Measurements from ENCODE around the gene STRBP. TPM values are rescaled to one million over a fixed set of nuclear protein-coding genes. Genes with fewer than 3 reads are reported as not detected.

Gene STRBP
- total RNA-seq, 2 donors from 2014 or later = 20.1 to 24.5 TPM

DNA sequence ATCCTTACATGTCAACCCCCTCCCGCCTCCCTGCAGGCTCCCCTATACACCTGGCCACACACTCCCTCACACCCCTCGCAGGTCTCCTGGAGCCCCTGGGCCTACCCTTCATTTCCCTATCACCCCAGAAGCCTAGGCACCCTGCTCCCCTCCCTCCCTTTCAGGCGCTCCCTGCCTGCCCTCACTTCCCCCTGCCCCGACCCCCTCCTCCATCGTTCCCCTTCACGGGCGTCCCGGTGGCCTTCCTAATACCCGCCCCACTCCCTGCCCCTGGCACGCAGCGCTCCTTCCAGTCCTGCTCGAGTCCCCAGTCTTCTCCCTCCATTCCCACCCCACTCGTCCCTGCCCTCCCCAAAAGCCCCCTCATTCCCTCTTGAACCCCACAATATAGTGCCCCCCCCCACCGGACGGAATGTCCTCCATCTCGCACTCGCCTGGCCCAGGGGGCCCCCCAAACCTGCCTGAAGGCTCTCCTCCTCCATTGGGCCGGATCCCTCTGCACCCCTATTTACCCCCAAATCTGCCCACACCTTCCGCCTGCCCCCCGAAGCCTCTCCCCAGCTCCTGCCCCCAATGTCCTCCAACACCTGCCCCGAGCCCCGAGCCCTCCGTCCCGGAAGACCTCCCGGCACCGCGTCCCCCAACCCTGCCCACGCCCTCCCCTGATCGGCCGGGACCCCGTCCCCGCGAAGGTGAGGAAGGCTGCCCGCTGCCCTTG is 746 bp downstream of the STRBP start:
- peak overlapping the region; percentile 79 to 83 for H3K4me3 ChIP-seq
- WGBS = 4% methylated on average over 24 of the region's 34 CpGs
- H3K36me3 ChIP-seq = no peaks in the 10 kb centered on the region
- TF ChIP-seq POLR2AphosphoS5 (IDR thresholded peaks at IDR 0.05) = no peak
- TF ChIP-seq POLR2A (IDR thresholded peaks at IDR 0.05) = no peak
- TF ChIP-seq, protein P1, sequence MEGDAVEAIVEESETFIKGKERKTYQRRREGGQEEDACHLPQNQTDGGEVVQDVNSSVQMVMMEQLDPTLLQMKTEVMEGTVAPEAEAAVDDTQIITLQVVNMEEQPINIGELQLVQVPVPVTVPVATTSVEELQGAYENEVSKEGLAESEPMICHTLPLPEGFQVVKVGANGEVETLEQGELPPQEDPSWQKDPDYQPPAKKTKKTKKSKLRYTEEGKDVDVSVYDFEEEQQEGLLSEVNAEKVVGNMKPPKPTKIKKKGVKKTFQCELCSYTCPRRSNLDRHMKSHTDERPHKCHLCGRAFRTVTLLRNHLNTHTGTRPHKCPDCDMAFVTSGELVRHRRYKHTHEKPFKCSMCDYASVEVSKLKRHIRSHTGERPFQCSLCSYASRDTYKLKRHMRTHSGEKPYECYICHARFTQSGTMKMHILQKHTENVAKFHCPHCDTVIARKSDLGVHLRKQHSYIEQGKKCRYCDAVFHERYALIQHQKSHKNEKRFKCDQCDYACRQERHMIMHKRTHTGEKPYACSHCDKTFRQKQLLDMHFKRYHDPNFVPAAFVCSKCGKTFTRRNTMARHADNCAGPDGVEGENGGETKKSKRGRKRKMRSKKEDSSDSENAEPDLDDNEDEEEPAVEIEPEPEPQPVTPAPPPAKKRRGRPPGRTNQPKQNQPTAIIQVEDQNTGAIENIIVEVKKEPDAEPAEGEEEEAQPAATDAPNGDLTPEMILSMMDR (IDR thresholded peaks at IDR 0.05) = no peak
- no peaks in the 10 kb centered on the region for H3K4me1 ChIP-seq (replicated peaks)
- H3K27ac ChIP-seq = peak overlapping the region in 1 of 2 donors; percentile 53
- H3K9me3 ChIP-seq = no peaks in the 10 kb centered on the region
- no peak for DNase-seq (ENCODE audit: low spot score)
- intact Hi-C loops (cut with DNase I) = loop anchor here (5.0 to 10.0 kb wide), 2 partner anchors 47 to 85 kb away; no protein-coding TSS in a partner anchor
- no peaks in the 10 kb centered on the region for H3K27me3 ChIP-seq (replicated peaks; ENCODE audit: insufficient read depth)

DNA sequence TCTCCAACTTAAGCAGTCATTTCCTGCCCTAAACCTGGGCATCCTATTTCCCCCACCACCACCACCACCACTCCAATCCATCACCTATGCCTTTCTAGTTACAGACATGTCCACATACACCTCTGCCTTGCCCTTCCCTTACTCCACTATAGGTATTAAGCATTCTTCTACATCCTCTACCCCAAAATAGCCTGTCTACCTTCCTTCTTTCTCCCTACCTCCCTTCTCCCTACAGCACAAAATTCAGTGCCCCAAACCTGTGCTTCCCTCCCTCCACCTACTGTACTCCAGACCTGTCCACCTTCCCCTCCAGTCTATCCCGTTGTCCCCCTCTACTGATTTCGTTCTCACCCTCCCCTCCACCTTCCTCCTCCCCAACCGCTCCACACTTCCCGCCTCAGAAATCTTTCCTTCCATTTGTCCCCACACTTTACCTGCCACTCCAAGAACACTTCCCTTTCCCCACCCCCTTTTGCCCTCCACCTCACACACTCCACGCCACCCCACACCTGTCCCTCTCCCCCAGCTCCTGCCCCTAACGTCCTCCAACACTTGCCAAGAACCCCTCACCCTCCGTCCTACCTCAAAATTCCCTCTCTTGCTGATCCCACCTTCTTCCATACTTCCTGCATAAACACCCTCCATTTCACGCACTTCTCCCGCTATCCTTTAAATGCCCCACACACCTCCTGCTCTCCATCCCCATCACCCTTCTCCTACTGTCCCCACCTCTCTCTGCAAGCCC is 1.6 kb downstream of the STRBP start:
- no peaks in the 10 kb centered on the region for H3K36me3 ChIP-seq
- WGBS = 61% methylated on average over 9 of the region's 9 CpGs
- H3K9me3 ChIP-seq = no peaks in the 10 kb centered on the region
- TF ChIP-seq POLR2AphosphoS5 (IDR thresholded peaks at IDR 0.05) (no peak), POLR2A (IDR thresholded peaks at IDR 0.05) (no peak)
- TF ChIP-seq, protein P1 (IDR thresholded peaks at IDR 0.05) = no peak
- no peaks in the 10 kb centered on the region for H3K27me3 ChIP-seq (replicated peaks; ENCODE audit: insufficient read depth)
- H3K27ac ChIP-seq = no peak overlapping the region
- H3K4me1 ChIP-seq (replicated peaks) = no peaks in the 10 kb centered on the region
- H3K4me3 ChIP-seq = peak overlapping the region in 1 of 2 donors; percentile 83
- intact Hi-C loops (cut with DNase I) = loop anchor here (5.0 to 10.0 kb wide), 2 partner anchors 48 to 85 kb away; no protein-coding TSS in a partner anchor
- no peak for DNase-seq (ENCODE audit: low spot score)

DNA sequence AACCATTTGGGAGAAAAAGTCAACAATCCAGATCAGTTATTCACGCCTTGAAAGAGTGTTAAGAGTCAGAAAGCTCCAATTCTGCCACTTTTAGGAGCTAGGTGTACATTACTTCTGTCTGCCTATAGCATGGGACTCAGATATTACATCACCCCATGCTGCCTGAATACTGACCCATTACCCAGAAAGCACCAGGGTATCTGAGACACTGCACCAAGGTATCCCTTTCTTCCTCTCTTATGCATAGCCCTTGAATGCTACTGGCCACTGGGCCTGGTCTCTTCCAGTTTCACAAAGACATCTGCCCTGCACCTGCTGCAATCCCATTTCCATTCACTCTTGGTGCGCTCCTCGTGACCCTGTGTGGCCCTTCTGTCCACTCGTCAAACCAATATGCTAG is 2.6 kb downstream of the STRBP start:
- Histone ChIP-seq H3K9me3 (no peaks in the 10 kb centered on the region), H3K4me1 (replicated peaks) (no peaks in the 10 kb centered on the region), H3K36me3 (no peaks in the 10 kb centered on the region), H3K27me3 (replicated peaks; ENCODE audit: insufficient read depth) (no peaks in the 10 kb centered on the region), H3K27ac (no peak overlapping the region), H3K4me3 (no peak overlapping the region)
- DNase-seq (ENCODE audit: low spot score) = no peak
- intact Hi-C loops (cut with DNase I) = loop anchor here (5.0 to 10.0 kb wide), 2 partner anchors 49 to 86 kb away; no protein-coding TSS in a partner anchor
- TF ChIP-seq POLR2AphosphoS5 (IDR thresholded peaks at IDR 0.05) (no peak), POLR2A (IDR thresholded peaks at IDR 0.05) (no peak)
- TF ChIP-seq, protein P1 (IDR thresholded peaks at IDR 0.05) = no peak
- WGBS = 98% methylated on average over 4 of the region's 4 CpGs

DNA sequence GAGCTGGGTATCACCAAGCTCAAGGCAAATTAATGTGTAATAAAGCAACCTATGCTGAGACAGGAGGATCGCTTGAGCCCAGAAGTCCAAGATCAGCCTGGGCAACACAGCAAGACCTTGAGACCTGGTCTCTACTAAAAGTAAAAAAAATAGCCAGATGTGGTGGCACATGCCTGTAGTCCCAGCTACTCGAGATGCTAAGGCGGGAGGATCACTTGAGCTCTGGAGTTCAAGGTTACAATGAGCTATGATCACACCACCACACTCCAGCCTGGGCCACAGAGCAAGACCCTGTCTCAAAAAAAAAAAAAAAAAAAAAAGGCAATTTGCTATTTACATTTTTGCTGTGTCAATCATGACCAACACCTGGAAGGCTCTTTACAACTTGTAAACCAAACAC is 5.2 kb downstream of the STRBP start:
- no peaks in the 10 kb centered on the region for H3K9me3 ChIP-seq
- WGBS = 86% methylated on average over 3 of the region's 3 CpGs
- TF ChIP-seq, protein P1 (IDR thresholded peaks at IDR 0.05) = no peak
- no peak for TF ChIP-seq POLR2AphosphoS5 (IDR thresholded peaks at IDR 0.05)
- no peak for TF ChIP-seq POLR2A (IDR thresholded peaks at IDR 0.05)
- no peaks in the 10 kb centered on the region for H3K36me3 ChIP-seq
- H3K27ac ChIP-seq = no peak overlapping the region
- intact Hi-C loops (cut with DNase I) = loop anchor here (10.0 kb wide), 1 partner anchor 52 kb away; no protein-coding TSS in a partner anchor
- DNase-seq (ENCODE audit: low spot score) = no peak
- no peaks in the 10 kb centered on the region for H3K4me1 ChIP-seq (replicated peaks)
- H3K27me3 ChIP-seq (replicated peaks; ENCODE audit: insufficient read depth) = no peaks in the 10 kb centered on the region
- H3K4me3 ChIP-seq = no peak overlapping the region

Data from prostate gland (tissue), 2 donors.